Tibial nerve (tissue), 4 donors: ENCODE data around the gene NPW. TPM values are rescaled to one million over a fixed set of nuclear protein-coding genes. Genes with fewer than 3 reads are reported as not detected.

ENCODE experiments used
- DNase-seq, 2 donors: peaks; one replicate each; pipeline ENCODE4 v3.0.0-alpha.2; 2019; ENCODE audit warnings: low spot score in 2 of 2
- H3K27ac ChIP-seq, 4 donors: fragments of 200-600 bp; sonication (generic) in 3 of 4; one replicate each; pipeline ENCODE4 v1.5.1; 2017 to 2019; ENCODE audit warnings: mild to moderate bottlenecking in 1 of 4
- H3K27me3 ChIP-seq, 2 donors: fragments of 200-600 bp; sonication (generic) in 1 of 2; one replicate each; pipeline versions ENCODE4 v1.5.1 to v1.6.0; 2017 to 2019
- H3K36me3 ChIP-seq, 3 donors: fragments of 200-600 bp; sonication (generic); one replicate each; pipeline ENCODE4 v1.5.1; 2018 to 2019
- H3K4me1 ChIP-seq, 4 donors: fragments of 200-600 bp; sonication (generic) in 3 of 4; one replicate each; pipeline ENCODE4 v1.5.1; 2017 to 2019
- H3K4me3 ChIP-seq, 4 donors: fragments of 200-600 bp; sonication (generic) in 3 of 4; one replicate each; pipeline ENCODE4 v1.5.1; 2017 to 2019; ENCODE audit warnings: mild to moderate bottlenecking in 1 of 4, moderate library complexity in 1 of 4
- H3K9me3 ChIP-seq, 4 donors: fragments of 200-600 bp; sonication (generic) in 3 of 4; one replicate each; pipeline ENCODE4 v1.5.1; 2017 to 2019
- CTCF ChIP-seq, 5 experiments: fragments of 200-600 bp in 3 of 5; fragments of 450-650 bp in 2 of 5; sonication (generic) in 3 of 5; IDR thresholded peaks; one replicate each; pipeline ENCODE4 v1.5.1; 2016 to 2019; ENCODE audit warnings: antibody characterized with exemption in 5 of 5, mild to moderate bottlenecking in 3 of 5, moderate library complexity in 2 of 5
- EP300 ChIP-seq, 2 donors: sonication (generic); formaldehyde crosslinking; IDR thresholded peaks; one replicate each; pipeline ENCODE4 v1.6.1; 2017; ENCODE audit warnings: antibody characterized with exemption in 2 of 2, mild to moderate bottlenecking in 1 of 2
- POLR2A ChIP-seq, 2 donors: fragments of 450-650 bp; IDR thresholded peaks; one replicate each; pipeline ENCODE4 v1.6.1; 2017; ENCODE audit warnings: antibody characterized with exemption in 2 of 2, mild to moderate bottlenecking in 2 of 2, moderate library complexity in 2 of 2
- WGBS, 2 donors: methylation state at CpG; one replicate each; pipeline ENCODE4 v1.1.5; 2018; 5-methylcytosine and 5-hydroxymethylcytosine counted together
- total RNA-seq, 4 donors: library from RNA; depleted of rRNA; stranded (reverse); fragments of >200 nt; gene quantifications; one replicate each; pipeline ENCODE4 v1.1.0, GENCODE V29; 2016

NPW gene
- total RNA-seq, 4 donors from 2014 or later, result 3.0 to 3.1 TPM; not detected in 2

- Histone ChIP-seq H3K4me1 (peaks cover 0 to 74% (median 33%) of the 10 kb centered on the region in 4 donors), H3K27ac (peak within 1 kb of the TSS in 3 of 4 donors; percentile 59 to 100 (median 94)), H3K27me3 (peaks cover 0 to 10% of the 10 kb centered on the region in 2 donors), H3K9me3 (no peaks in the 10 kb centered on the region), H3K4me3 (peak within 1 kb of the TSS; percentile 47 to 83 (median 58)), H3K36me3 (peaks cover 0 to 6% (median 0%) of the 10 kb centered on the region in 3 donors)
- WGBS, 2 donors, result 27 to 44% methylated on average over 7 to 8 of the region's 59 CpGs
- DNase-seq, result no peak
- TF ChIP-seq POLR2A (IDR thresholded peaks at IDR 0.05) (no peak), EP300 (IDR thresholded peaks at IDR 0.05) (no peak), CTCF (IDR thresholded peaks at IDR 0.05) (no peak)
Observed at GRCh38 chr16:2026461-2027023, 7.0 kb downstream of the NPW start, which contains the start of gene NHERF2. Gene NHERF2 (plus strand): TSS chr16:2026902. CDS start chr16:2027006, 104 bp downstream.

GRCh38 chr16:2027024-2028010 lies 7.7 kb downstream of the NPW start:
- H3K36me3 ChIP-seq, result peaks cover 0 to 6% (median 0%) of the 10 kb centered on the region in 3 donors
- no peak for DNase-seq
- H3K9me3 ChIP-seq, result no peaks in the 10 kb centered on the region
- TF ChIP-seq POLR2A (IDR thresholded peaks at IDR 0.05) (no peak), CTCF (IDR thresholded peaks at IDR 0.05) (no peak), EP300 (IDR thresholded peaks at IDR 0.05) (no peak)
- peak overlapping the region in 3 of 4 donors; percentile 59 to 100 (median 94) for H3K27ac ChIP-seq
- H3K4me3 ChIP-seq, result peak overlapping the region; percentile 47 to 83 (median 58)
- peaks cover 0 to 4% of the 10 kb centered on the region in 2 donors for H3K27me3 ChIP-seq
- peaks cover 0 to 82% (median 38%) of the 10 kb centered on the region in 4 donors for H3K4me1 ChIP-seq
- WGBS, 2 donors, result 7 to 18% methylated on average over 26 to 49 of the region's 76 CpGs

GRCh38 chr16:2028146-2028545 lies 8.6 kb downstream of the NPW start:
- WGBS, 2 donors, result 67 to 83% methylated on average over 1 to 3 of the region's 3 CpGs
- DNase-seq, result no peak
- peaks cover 0 to 82% (median 40%) of the 10 kb centered on the region in 4 donors for H3K4me1 ChIP-seq
- H3K27me3 ChIP-seq, result no peaks in the 10 kb centered on the region
- TF ChIP-seq EP300 (IDR thresholded peaks at IDR 0.05) (no peak), POLR2A (IDR thresholded peaks at IDR 0.05) (no peak), CTCF (IDR thresholded peaks at IDR 0.05) (no peak)
- H3K4me3 ChIP-seq, result peak overlapping the region in 1 of 4 donors; percentile 83
- peaks cover 0 to 6% (median 0%) of the 10 kb centered on the region in 3 donors for H3K36me3 ChIP-seq
- peak overlapping the region in 3 of 4 donors; percentile 59 to 100 (median 94) for H3K27ac ChIP-seq
- no peaks in the 10 kb centered on the region for H3K9me3 ChIP-seq

GRCh38 chr16:2028620-2029220 lies 9.1 kb downstream of the NPW start:
- H3K36me3 ChIP-seq, result peaks cover 0 to 6% (median 0%) of the 10 kb centered on the region in 3 donors
- H3K9me3 ChIP-seq, result no peaks in the 10 kb centered on the region
- H3K27ac ChIP-seq, result peak overlapping the region in 3 of 4 donors; percentile 59 to 100 (median 94)
- peaks cover 0 to 82% (median 41%) of the 10 kb centered on the region in 4 donors for H3K4me1 ChIP-seq
- H3K4me3 ChIP-seq, result peak overlapping the region in 1 of 4 donors; percentile 83
- no peaks in the 10 kb centered on the region for H3K27me3 ChIP-seq
- DNase-seq, result no peak
- TF ChIP-seq EP300 (IDR thresholded peaks at IDR 0.05), result no peak
- TF ChIP-seq CTCF (IDR thresholded peaks at IDR 0.05), result no peak
- no peak for TF ChIP-seq POLR2A (IDR thresholded peaks at IDR 0.05)
- WGBS, 2 donors, result 77 to 79% methylated on average over 16 to 17 of the region's 18 CpGs
